SK-N-SH (cell line): ENCODE results near the gene ZNF236. TPM values are rescaled to one million over a fixed set of nuclear protein-coding genes. Genes with fewer than 3 reads are reported as not detected.

ENCODE experiments used
- CTCF ChIA-PET: fragments of 300-600, 350-600 bp; formaldehyde crosslinking; extraction: SDS; loops from one replicate; lab custom pipeline; 2021; lab: Yijun Ruan, JAX
- POLR2A ChIA-PET: fragments of 350-600 bp; sonication (Branson Sonifier 250); formaldehyde crosslinking; extraction: SDS; loops from one replicate; lab custom pipeline; 2020; ENCODE audit warnings: antibody characterized with exemption, inconsistent platforms; lab: Yijun Ruan, JAX
- DNase-seq: peaks from one replicate; pipeline ENCODE4 v3.0.0; 2012
- H2AFZ ChIP-seq: fragments of 200-600 bp; sonication (generic); 2 replicates; pipeline ENCODE4 v1.8.1; 2016; ENCODE audit warnings: antibody characterized with exemption, mild to moderate bottlenecking, low read depth
- H3F3A ChIP-seq: fragments of 200-600 bp; sonication (generic); replicated peaks from 2 replicates; pipeline ENCODE3; 2016; ENCODE audit warnings: antibody characterized with exemption, mild to moderate bottlenecking; ENCODE audit not compliant: insufficient read depth
- H3K27ac ChIP-seq, 2 experiments: fragments of 200-500 bp in 1 of 2; fragments of 200-600 bp in 1 of 2; sonication (Bioruptor generic) in 1 of 2; sonication (generic), shearing (Covaris generic) in 1 of 2; 2 replicates each; pipeline versions ENCODE4 v1.5.1 to v1.6.1; 2014 to 2016; ENCODE audit warnings: low read depth in 2 of 2, inconsistent platforms in 1 of 2, low read length in 1 of 2, mild to moderate bottlenecking in 1 of 2, mixed read lengths in 1 of 2
- H3K27me3 ChIP-seq: fragments of 200-600 bp; sonication (generic), shearing (Covaris generic); 2 replicates; pipeline ENCODE4 v1.6.1; 2016; ENCODE audit warnings: mixed run types; ENCODE audit not compliant: insufficient read depth
- H3K36me3 ChIP-seq, 2 experiments: fragments of 200-500 bp in 1 of 2; fragments of 200-600 bp in 1 of 2; sonication (Bioruptor generic) in 1 of 2; sonication (generic) in 1 of 2; replicated peaks in 1 of 2; 2 replicates each; pipeline versions ENCODE3 to v1.5.1; 2014 to 2016; ENCODE audit warnings: low read length in 1 of 2, mild to moderate bottlenecking in 1 of 2; ENCODE audit not compliant: insufficient read depth in 2 of 2, control insufficient read depth in 1 of 2
- H3K4me1 ChIP-seq, 2 experiments: fragments of 200-500 bp in 1 of 2; fragments of 200-600 bp in 1 of 2; sonication (Bioruptor generic) in 1 of 2; sonication (generic), shearing (Covaris generic) in 1 of 2; 2 replicates each; pipeline versions ENCODE4 v1.5.1 to v1.6.1; 2014 to 2016; ENCODE audit warnings: low read depth in 1 of 2, low read length in 1 of 2, mixed run types in 1 of 2; ENCODE audit not compliant: insufficient read depth in 2 of 2, control insufficient read depth in 1 of 2
- H3K4me2 ChIP-seq: fragments of 200-600 bp; sonication (generic), shearing (Covaris generic); 2 replicates; pipeline ENCODE4 v1.6.1; 2017; ENCODE audit warnings: mixed run types
- H3K4me3 ChIP-seq, 2 experiments: fragments of 200-500 bp in 1 of 2; fragments of 200-600 bp in 1 of 2; sonication (Bioruptor generic) in 1 of 2; sonication (generic), shearing (Covaris generic) in 1 of 2; 2 replicates each; pipeline versions ENCODE4 v1.5.1 to v1.8.1; 2014 to 2016; ENCODE audit warnings: low read depth in 2 of 2, inconsistent platforms in 1 of 2, low read length in 1 of 2, mild to moderate bottlenecking in 1 of 2, mixed read lengths in 1 of 2, moderate library complexity in 1 of 2
- H3K79me2 ChIP-seq: fragments of 200-600 bp; sonication (generic); 2 replicates; pipeline ENCODE4 v1.8.1; 2017; ENCODE audit warnings: mild to moderate bottlenecking; ENCODE audit not compliant: insufficient read depth
- H3K9ac ChIP-seq: fragments of 200-600 bp; sonication (generic); 2 replicates; pipeline ENCODE4 v1.6.1; 2017; ENCODE audit warnings: mixed run types
- H3K9me2 ChIP-seq: fragments of 200-600 bp; sonication (generic); 2 replicates; pipeline ENCODE4 v1.6.1; 2017; ENCODE audit warnings: mixed run types
- H3K9me3 ChIP-seq: fragments of 200-600 bp; sonication (generic); 2 replicates; pipeline ENCODE4 v1.6.1; 2017; ENCODE audit warnings: mixed run types, mild to moderate bottlenecking, moderate library complexity
- H4K20me1 ChIP-seq: fragments of 200-600 bp; sonication (generic); 2 replicates; pipeline ENCODE4 v1.6.1; 2017; ENCODE audit warnings: mild to moderate bottlenecking, mixed run types; ENCODE audit not compliant: insufficient read depth
- CHD2 ChIP-seq: fragments of 150-350 bp; IDR thresholded peaks from 2 replicates; pipeline ENCODE4 v1.6.1; 2018; ENCODE audit warnings: low read length; ENCODE audit not compliant: partially characterized antibody
- EZH2phosphoT487 ChIP-seq: fragments of 200-600 bp; sonication (generic); IDR thresholded peaks from 2 replicates; pipeline ENCODE4 v1.6.1; 2017; ENCODE audit warnings: low read depth, mixed run types, mild to moderate bottlenecking, antibody characterized with exemption, moderate library complexity, borderline replicate concordance
- FOSL2 ChIP-seq: IDR thresholded peaks from 2 replicates; pipeline ENCODE4 v1.4.0; 2012; ENCODE audit warnings: low read depth, mild to moderate bottlenecking, moderate library complexity, borderline replicate concordance
- FOXM1 ChIP-seq: IDR thresholded peaks from 2 replicates; pipeline ENCODE4 v1.4.0; 2012; ENCODE audit warnings: low read depth, mild to moderate bottlenecking
- GATA2 ChIP-seq: sonication (generic); formaldehyde crosslinking; IDR thresholded peaks from 2 replicates; pipeline ENCODE4 v1.5.0; 2020; ENCODE audit warnings: mild to moderate bottlenecking, missing genetic modification reagents
- JUND ChIP-seq: IDR thresholded peaks from 2 replicates; pipeline ENCODE4 v1.4.0; 2012
- MXI1 ChIP-seq: IDR thresholded peaks from 2 replicates; pipeline ENCODE4 v1.6.1; 2012; ENCODE audit warnings: mild to moderate bottlenecking, low read depth, low read length, improper control_type of control experiment
- NRF1 ChIP-seq: IDR thresholded peaks from 2 replicates; pipeline ENCODE4 v1.6.1; 2012; ENCODE audit warnings: low read depth, mild to moderate bottlenecking, low read length
- RCOR1 ChIP-seq: fragments of 150-350 bp; IDR thresholded peaks from 2 replicates; pipeline ENCODE4 v1.6.1; 2017; ENCODE audit warnings: antibody characterized with exemption, low read length
- RFX5 ChIP-seq: IDR thresholded peaks from 2 replicates; pipeline ENCODE4 v1.6.1; 2012; ENCODE audit warnings: mild to moderate bottlenecking, improper control_type of control experiment, low read length
- SMC3 ChIP-seq: IDR thresholded peaks from 2 replicates; pipeline ENCODE4 v1.6.1; 2012; ENCODE audit warnings: low read depth, low read length, improper control_type of control experiment
- TAF1 ChIP-seq: IDR thresholded peaks from 2 replicates; pipeline ENCODE4 v1.6.1; 2012; ENCODE audit warnings: low read depth, mild to moderate bottlenecking, low read length, moderate library complexity, borderline replicate concordance
- YY1 ChIP-seq: IDR thresholded peaks from 2 replicates; pipeline ENCODE4 v1.4.0; 2012; ENCODE audit warnings: low read depth, mild to moderate bottlenecking
- ZBTB33 ChIP-seq: IDR thresholded peaks from 2 replicates; pipeline ENCODE4 v1.4.0; 2012; ENCODE audit warnings: low read depth, borderline replicate concordance
- WGBS: methylation state at CpG from one replicate; pipeline ENCODE4 v1.1.6; 2017; ENCODE audit warnings: low lambda C conversion rate; 5-methylcytosine and 5-hydroxymethylcytosine counted together
- polyA plus RNA-seq, 3 experiments: library from polyadenylated mRNA; depleted of rRNA; stranded (reverse); fragments of >200 nt; gene quantifications; 2 replicates each; pipeline ENCODE4 v1.2.3, GENCODE V29; 2012
- TF ChIP-seq, protein P1 (sequence below): IDR thresholded peaks from 2 replicates; pipeline ENCODE4 v1.6.1; 2012; ENCODE audit warnings: mild to moderate bottlenecking, low read depth, low read length, moderate library complexity
- TF ChIP-seq, protein P2 (sequence below): IDR thresholded peaks from 2 replicates; pipeline ENCODE4 v1.4.0; 2012; ENCODE audit warnings: low read depth
- TF ChIP-seq, protein P3 (sequence below): fragments of 200-600 bp; sonication (generic); IDR thresholded peaks from 2 replicates; pipeline ENCODE4 v1.6.1; 2017; ENCODE audit warnings: antibody characterized with exemption, mild to moderate bottlenecking, moderate library complexity

Gene ZNF236
- polyA plus RNA-seq, 1 of the 3 experiments (the other 2 are of a cell fraction) = 4.2 TPM

- Histone ChIP-seq H3K9me2 (no peaks in the 10 kb centered on the region), H3K27me3 (no peaks in the 10 kb centered on the region), H2AFZ (no peak overlapping the region), H4K20me1 (no peaks in the 10 kb centered on the region), H3K4me1 (peaks cover 0 to 18% of the 10 kb centered on the region in 2 experiments; a peak in 2 of 4 replicates), H3K9me3 (no peaks in the 10 kb centered on the region), H3K27ac (no peak overlapping the region), H3K79me2 (no peaks in the 10 kb centered on the region), H3K4me3 (no peak overlapping the region), H3K4me2 (no peak overlapping the region), H3K9ac (no peak overlapping the region), H3K36me3 (peaks cover 16 to 18% of the 10 kb centered on the region in 2 experiments), H3F3A (no peaks in the 10 kb centered on the region)
- DNase-seq = no peak
- ChIA-PET CTCF (interaction anchor here (1.7 to 2.8 kb wide), 2 partner anchors 20 to 37 kb away, joined by 6 to 10 read pairs; no protein-coding TSS in a partner anchor), POLR2A (no interaction called here)
- 94% methylated on average over 1 of the region's 1 CpG for WGBS
- no peak for TF ChIP-seq RCOR1
- no peak for TF ChIP-seq FOSL2
- no peak for TF ChIP-seq GATA2
- TF ChIP-seq RFX5 = no peak
- no peak for TF ChIP-seq SMC3
- no peak for TF ChIP-seq MXI1
- no peak for TF ChIP-seq CHD2
- TF ChIP-seq, protein P1, sequence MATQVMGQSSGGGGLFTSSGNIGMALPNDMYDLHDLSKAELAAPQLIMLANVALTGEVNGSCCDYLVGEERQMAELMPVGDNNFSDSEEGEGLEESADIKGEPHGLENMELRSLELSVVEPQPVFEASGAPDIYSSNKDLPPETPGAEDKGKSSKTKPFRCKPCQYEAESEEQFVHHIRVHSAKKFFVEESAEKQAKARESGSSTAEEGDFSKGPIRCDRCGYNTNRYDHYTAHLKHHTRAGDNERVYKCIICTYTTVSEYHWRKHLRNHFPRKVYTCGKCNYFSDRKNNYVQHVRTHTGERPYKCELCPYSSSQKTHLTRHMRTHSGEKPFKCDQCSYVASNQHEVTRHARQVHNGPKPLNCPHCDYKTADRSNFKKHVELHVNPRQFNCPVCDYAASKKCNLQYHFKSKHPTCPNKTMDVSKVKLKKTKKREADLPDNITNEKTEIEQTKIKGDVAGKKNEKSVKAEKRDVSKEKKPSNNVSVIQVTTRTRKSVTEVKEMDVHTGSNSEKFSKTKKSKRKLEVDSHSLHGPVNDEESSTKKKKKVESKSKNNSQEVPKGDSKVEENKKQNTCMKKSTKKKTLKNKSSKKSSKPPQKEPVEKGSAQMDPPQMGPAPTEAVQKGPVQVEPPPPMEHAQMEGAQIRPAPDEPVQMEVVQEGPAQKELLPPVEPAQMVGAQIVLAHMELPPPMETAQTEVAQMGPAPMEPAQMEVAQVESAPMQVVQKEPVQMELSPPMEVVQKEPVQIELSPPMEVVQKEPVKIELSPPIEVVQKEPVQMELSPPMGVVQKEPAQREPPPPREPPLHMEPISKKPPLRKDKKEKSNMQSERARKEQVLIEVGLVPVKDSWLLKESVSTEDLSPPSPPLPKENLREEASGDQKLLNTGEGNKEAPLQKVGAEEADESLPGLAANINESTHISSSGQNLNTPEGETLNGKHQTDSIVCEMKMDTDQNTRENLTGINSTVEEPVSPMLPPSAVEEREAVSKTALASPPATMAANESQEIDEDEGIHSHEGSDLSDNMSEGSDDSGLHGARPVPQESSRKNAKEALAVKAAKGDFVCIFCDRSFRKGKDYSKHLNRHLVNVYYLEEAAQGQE = no peak
- TF ChIP-seq, protein P2, sequence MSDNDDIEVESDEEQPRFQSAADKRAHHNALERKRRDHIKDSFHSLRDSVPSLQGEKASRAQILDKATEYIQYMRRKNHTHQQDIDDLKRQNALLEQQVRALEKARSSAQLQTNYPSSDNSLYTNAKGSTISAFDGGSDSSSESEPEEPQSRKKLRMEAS = no peak
- TF ChIP-seq, protein P3, sequence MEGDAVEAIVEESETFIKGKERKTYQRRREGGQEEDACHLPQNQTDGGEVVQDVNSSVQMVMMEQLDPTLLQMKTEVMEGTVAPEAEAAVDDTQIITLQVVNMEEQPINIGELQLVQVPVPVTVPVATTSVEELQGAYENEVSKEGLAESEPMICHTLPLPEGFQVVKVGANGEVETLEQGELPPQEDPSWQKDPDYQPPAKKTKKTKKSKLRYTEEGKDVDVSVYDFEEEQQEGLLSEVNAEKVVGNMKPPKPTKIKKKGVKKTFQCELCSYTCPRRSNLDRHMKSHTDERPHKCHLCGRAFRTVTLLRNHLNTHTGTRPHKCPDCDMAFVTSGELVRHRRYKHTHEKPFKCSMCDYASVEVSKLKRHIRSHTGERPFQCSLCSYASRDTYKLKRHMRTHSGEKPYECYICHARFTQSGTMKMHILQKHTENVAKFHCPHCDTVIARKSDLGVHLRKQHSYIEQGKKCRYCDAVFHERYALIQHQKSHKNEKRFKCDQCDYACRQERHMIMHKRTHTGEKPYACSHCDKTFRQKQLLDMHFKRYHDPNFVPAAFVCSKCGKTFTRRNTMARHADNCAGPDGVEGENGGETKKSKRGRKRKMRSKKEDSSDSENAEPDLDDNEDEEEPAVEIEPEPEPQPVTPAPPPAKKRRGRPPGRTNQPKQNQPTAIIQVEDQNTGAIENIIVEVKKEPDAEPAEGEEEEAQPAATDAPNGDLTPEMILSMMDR = no peak
- no peak for TF ChIP-seq JUND
- no peak for TF ChIP-seq YY1
- TF ChIP-seq NRF1 = no peak
- TF ChIP-seq FOXM1 = no peak
- TF ChIP-seq TAF1 = no peak
- no peak for TF ChIP-seq ZBTB33
- no peak for TF ChIP-seq EZH2phosphoT487
Observed at GRCh38 chr18:76962851-76963250, 140.5 kb downstream of the ZNF236 start.
